ENCODE measurements around the gene ZFP37.
"Not testable (repeated sequence)": the region's sequence is repeated elsewhere in the genome, so short reads cannot be mapped to it uniquely, and the experiment has no call there.

DNA sequence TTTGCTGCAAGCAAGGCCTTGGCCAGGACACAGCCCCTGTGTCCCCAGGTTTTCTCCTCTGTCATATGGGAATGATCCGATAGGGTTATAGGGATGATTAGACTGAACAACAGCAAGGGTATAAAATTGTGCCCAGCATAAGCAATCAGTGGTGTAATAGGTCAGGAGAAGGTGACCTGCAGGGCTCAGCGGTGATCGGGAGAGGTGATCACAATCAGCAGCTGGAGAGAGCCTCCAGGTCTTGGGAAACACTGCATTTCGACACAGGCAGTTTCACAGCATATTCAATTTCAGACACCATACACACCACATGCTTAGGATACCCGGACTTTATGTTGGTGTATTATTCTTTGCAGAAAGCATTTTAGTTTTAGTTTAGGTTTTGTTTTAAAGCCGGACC, 48.8 kb upstream of the ZFP37 start:
- not testable (repeated sequence) for TF ChIP-seq CTCF (IDR thresholded peaks at IDR 0.05; ENCODE audit: low read depth, low read length, poor library complexity, severe bottlenecking); EZH2phosphoT487 (IDR thresholded peaks at IDR 0.05; ENCODE audit: borderline replicate concordance, low read length)
